GM19025 (cell line): ENCODE data around the gene GATM.
"Not testable (repeated sequence)": the region's sequence is repeated elsewhere in the genome, so short reads cannot be mapped to it uniquely, and the experiment has no call there.

Experiments
- ATAC-seq: cut with Tn5 transposase; IDR thresholded peaks from one replicate; pipeline ENCODE4 v1.9.1; 2021; ENCODE audit warnings: mild to moderate bottlenecking, low read depth, moderate library complexity; ENCODE audit not compliant: unreplicated experiment

The GATM gene

GRCh38 chr15:45355860-45356259, 22.5 kb downstream of the GATM start:
- ATAC-seq = no peak

- ATAC-seq = no peak
Measured at GRCh38 chr15:45354711-45355110, 23.6 kb downstream of the GATM start.

GRCh38 chr15:45351227-45351626, 27.1 kb downstream of the GATM start:
- no peak for ATAC-seq

- ATAC-seq = no peak
Measured at GRCh38 chr15:45349623-45350022, 28.7 kb downstream of the GATM start.

GRCh38 chr15:45347989-45348388, 30.4 kb downstream of the GATM start:
- no peak for ATAC-seq

GRCh38 chr15:45347033-45347432, 31.3 kb downstream of the GATM start:
- no peak for ATAC-seq

GRCh38 chr15:45346381-45346780, 32.0 kb downstream of the GATM start:
- no peak for ATAC-seq

GRCh38 chr15:45343258-45343860, 35.0 kb downstream of the GATM start:
- ATAC-seq = no peak

GRCh38 chr15:45341790-45342189, 36.6 kb downstream of the GATM start:
- ATAC-seq = no peak

- ATAC-seq = no peak
Measured at GRCh38 chr15:45340429-45340828, 37.9 kb downstream of the GATM start.

GRCh38 chr15:45338417-45338816, 39.9 kb downstream of the GATM start:
- ATAC-seq = no peak

- no peak for ATAC-seq
Measured at GRCh38 chr15:45337224-45337623, 41.1 kb downstream of the GATM start.

- ATAC-seq = no peak
Measured at GRCh38 chr15:45333550-45333949, 44.8 kb downstream of the GATM start.

GRCh38 chr15:45332694-45333093, 45.6 kb downstream of the GATM start:
- ATAC-seq = no peak

GRCh38 chr15:45331972-45332371, 46.4 kb downstream of the GATM start:
- ATAC-seq = no peak

- ATAC-seq = no peak
Measured at GRCh38 chr15:45328663-45329062, 49.7 kb downstream of the GATM start.

GRCh38 chr15:45326741-45327140, 51.6 kb downstream of the GATM start:
- ATAC-seq = no peak

- ATAC-seq = no peak
Measured at GRCh38 chr15:45326280-45326679, 52.1 kb downstream of the GATM start.

- ATAC-seq = no peak
Measured at GRCh38 chr15:45320581-45321205, 57.7 kb downstream of the GATM start.

GRCh38 chr15:45319472-45320214, 58.7 kb downstream of the GATM start:
- ATAC-seq = no peak

- ATAC-seq = no peak
Measured at GRCh38 chr15:45314960-45315359, 63.4 kb downstream of the GATM start.

- not testable (repeated sequence) for ATAC-seq
Measured at GRCh38 chr15:45314117-45314516, 64.2 kb downstream of the GATM start.
